Measurements from ENCODE around the gene TPRX1.
"Not testable (repeated sequence)": the region's sequence is repeated elsewhere in the genome, so short reads cannot be mapped to it uniquely, and the experiment has no call there.

The TPRX1 gene

GRCh38 chr19:47769534-47769933 lies 34.8 kb downstream of the TPRX1 start:
- FAIRE-seq, result no peak

GRCh38 chr19:47768604-47769003 lies 35.7 kb downstream of the TPRX1 start:
- DNase-seq (ENCODE audit: insufficient read length, low spot score), result no peak
- no peak for FAIRE-seq

More at GRCh38 chr19:47769534-47769933, 34.8 kb downstream of the TPRX1 start:
- no peak for DNase-seq (ENCODE audit: insufficient read length, low spot score)

- FAIRE-seq (no peak), DNase-seq (ENCODE audit: insufficient read length, low spot score) (no peak)
Observed at GRCh38 chr19:47767349-47767748, 37.0 kb downstream of the TPRX1 start.

- no peak for FAIRE-seq
- DNase-seq (ENCODE audit: insufficient read length, low spot score), result no peak
Observed at GRCh38 chr19:47766670-47767069, 37.7 kb downstream of the TPRX1 start.

- no peak for DNase-seq (ENCODE audit: insufficient read length, low spot score)
- no peak for FAIRE-seq
Observed at GRCh38 chr19:47766359-47766620, 38.1 kb downstream of the TPRX1 start.

GRCh38 chr19:47765523-47766358 lies 38.6 kb downstream of the TPRX1 start:
- DNase-seq (ENCODE audit: insufficient read length, low spot score), result peak; percentile 48
- no peak for FAIRE-seq

GRCh38 chr19:47764705-47765104 lies 39.6 kb downstream of the TPRX1 start:
- not testable (repeated sequence) for FAIRE-seq

GRCh38 chr19:47762615-47763308 lies 41.6 kb downstream of the TPRX1 start:
- DNase-seq (ENCODE audit: insufficient read length, low spot score) (no peak), FAIRE-seq (no peak)

More at GRCh38 chr19:47764705-47765104, 39.6 kb downstream of the TPRX1 start:
- not testable (repeated sequence) for DNase-seq (ENCODE audit: insufficient read length, low spot score)

GRCh38 chr19:47762151-47762550 lies 42.2 kb downstream of the TPRX1 start:
- no peak for DNase-seq (ENCODE audit: insufficient read length, low spot score)
- no peak for FAIRE-seq

- FAIRE-seq (no peak), DNase-seq (ENCODE audit: insufficient read length, low spot score) (no peak)
Observed at GRCh38 chr19:47761566-47761965, 42.8 kb downstream of the TPRX1 start.

- no peak for FAIRE-seq
Observed at GRCh38 chr19:47760632-47760999, 43.7 kb downstream of the TPRX1 start.

GRCh38 chr19:47758443-47758804 lies 45.9 kb downstream of the TPRX1 start:
- FAIRE-seq (no peak), DNase-seq (ENCODE audit: insufficient read length, low spot score) (no peak)

More at GRCh38 chr19:47760632-47760999, 43.7 kb downstream of the TPRX1 start:
- no peak for DNase-seq (ENCODE audit: insufficient read length, low spot score)

- DNase-seq (ENCODE audit: insufficient read length, low spot score) (no peak), FAIRE-seq (no peak)
Observed at GRCh38 chr19:47757617-47758442, 46.5 kb downstream of the TPRX1 start.

GRCh38 chr19:47756953-47757608 lies 47.3 kb downstream of the TPRX1 start:
- FAIRE-seq, result no peak

GRCh38 chr19:47756627-47756929 lies 47.8 kb downstream of the TPRX1 start:
- FAIRE-seq, result no peak

More at GRCh38 chr19:47756953-47757608, 47.3 kb downstream of the TPRX1 start:
- no peak for DNase-seq (ENCODE audit: insufficient read length, low spot score)

GRCh38 chr19:47755762-47756626 lies 48.4 kb downstream of the TPRX1 start:
- FAIRE-seq, result no peak
- no peak for DNase-seq (ENCODE audit: insufficient read length, low spot score)

More at GRCh38 chr19:47756627-47756929, 47.8 kb downstream of the TPRX1 start:
- no peak for DNase-seq (ENCODE audit: insufficient read length, low spot score)

- DNase-seq (ENCODE audit: insufficient read length, low spot score), result no peak
- FAIRE-seq, result no peak
Observed at GRCh38 chr19:47755065-47755761, 49.1 kb downstream of the TPRX1 start.

GRCh38 chr19:47754206-47755064 lies 49.9 kb downstream of the TPRX1 start:
- no peak for FAIRE-seq
- no peak for DNase-seq (ENCODE audit: insufficient read length, low spot score)
